Ascending aorta (tissue), 2 donors: ENCODE data around the gene ARID1A. TPM values are rescaled to one million over a fixed set of nuclear protein-coding genes. Genes with fewer than 3 reads are reported as not detected.

Experiments
- DNase-seq, 2 donors: peaks; one replicate each; pipeline ENCODE4 v3.0.0-alpha.2; 2019; ENCODE audit warnings: low spot score in 2 of 2
- H3K27ac ChIP-seq, 2 donors: fragments of 200-600 bp; sonication (generic); one replicate each; pipeline ENCODE4 v1.5.1; 2016 to 2017; ENCODE audit warnings: mild to moderate bottlenecking in 1 of 2
- H3K27me3 ChIP-seq: fragments of 200-600 bp; sonication (generic); one replicate; pipeline ENCODE4 v1.5.1; 2017
- H3K36me3 ChIP-seq, 2 donors: fragments of 200-600 bp; sonication (generic); one replicate each; pipeline ENCODE4 v1.5.1; 2016
- H3K4me1 ChIP-seq, 2 donors: fragments of 200-600 bp; sonication (generic); one replicate each; pipeline ENCODE4 v1.5.1; 2016 to 2017; ENCODE audit warnings: mild to moderate bottlenecking in 1 of 2
- H3K4me3 ChIP-seq, 2 donors: fragments of 200-600 bp; sonication (generic); one replicate each; pipeline ENCODE4 v1.5.1; 2016 to 2017; ENCODE audit warnings: mild to moderate bottlenecking in 1 of 2
- H3K9me3 ChIP-seq, 2 donors: fragments of 200-600 bp; sonication (generic); one replicate each; pipeline ENCODE4 v1.5.1; 2016
- intact Hi-C: fragments of 100-400 bp; cut with DNase I; formaldehyde crosslinking; loops from one replicate; pipeline ENCODE4 v1.15.1; 2023
- total RNA-seq: library from RNA; depleted of rRNA; stranded (reverse); fragments of >200 nt; gene quantifications from one replicate; pipeline ENCODE4 v1.1.0, GENCODE V29; 2016
- TF ChIP-seq, protein P1 (sequence below), 3 experiments: fragments of 200-600 bp in 2 of 3; fragments of 450-650 bp in 1 of 3; sonication (generic) in 2 of 3; IDR thresholded peaks; one replicate each; pipeline ENCODE4 v1.5.1; 2016 to 2019; ENCODE audit warnings: antibody characterized with exemption in 3 of 3, mild to moderate bottlenecking in 1 of 3, moderate library complexity in 1 of 3

ARID1A gene
- total RNA-seq, 1 donor from 2014 or later: 104 TPM

DNA sequence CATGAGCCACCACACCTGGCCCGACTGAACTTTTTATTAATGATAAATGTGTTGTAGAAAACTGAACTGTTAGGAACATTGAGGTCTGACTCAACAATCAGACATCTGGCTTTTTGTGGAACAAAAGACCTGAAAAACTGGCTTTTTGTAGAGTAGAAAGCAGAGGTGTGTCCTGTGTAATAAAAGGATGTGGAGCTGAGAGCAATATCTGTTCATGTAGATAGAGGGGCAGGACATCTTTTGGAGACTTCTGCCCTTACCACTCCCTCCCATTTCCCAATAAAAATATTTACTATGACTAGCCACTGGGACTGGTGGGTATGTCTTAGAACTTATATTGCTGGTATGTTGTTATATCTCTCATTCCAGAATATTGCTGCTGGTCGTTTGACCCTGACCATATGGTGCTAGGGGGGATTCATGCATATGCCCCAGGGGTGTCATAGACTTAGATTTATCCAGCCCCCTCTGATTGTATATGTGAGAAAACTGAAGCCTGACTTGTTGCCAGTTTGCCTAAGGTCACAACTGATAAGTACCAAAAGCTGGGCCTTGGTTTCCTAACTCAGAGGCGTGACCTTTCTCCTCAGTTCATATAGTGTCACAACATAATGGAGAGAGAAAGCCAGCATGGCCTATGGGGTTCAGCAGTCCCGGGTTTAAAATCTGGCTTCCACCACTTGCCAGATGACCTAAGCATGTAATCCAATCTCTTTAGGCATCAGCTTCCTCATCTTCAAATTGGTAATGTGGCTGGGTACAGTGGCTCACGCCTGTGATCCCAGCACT lies 58.5 kb downstream of the ARID1A start:
- no peak overlapping the region for H3K4me3 ChIP-seq
- DNase-seq: no peak
- H3K9me3 ChIP-seq: no peaks in the 10 kb centered on the region
- peaks cover 0 to 11% of the 10 kb centered on the region in 2 donors for H3K36me3 ChIP-seq
- intact Hi-C loops: no loop called here
- H3K4me1 ChIP-seq: peaks cover 10 to 36% of the 10 kb centered on the region in 2 donors
- TF ChIP-seq, protein P1, sequence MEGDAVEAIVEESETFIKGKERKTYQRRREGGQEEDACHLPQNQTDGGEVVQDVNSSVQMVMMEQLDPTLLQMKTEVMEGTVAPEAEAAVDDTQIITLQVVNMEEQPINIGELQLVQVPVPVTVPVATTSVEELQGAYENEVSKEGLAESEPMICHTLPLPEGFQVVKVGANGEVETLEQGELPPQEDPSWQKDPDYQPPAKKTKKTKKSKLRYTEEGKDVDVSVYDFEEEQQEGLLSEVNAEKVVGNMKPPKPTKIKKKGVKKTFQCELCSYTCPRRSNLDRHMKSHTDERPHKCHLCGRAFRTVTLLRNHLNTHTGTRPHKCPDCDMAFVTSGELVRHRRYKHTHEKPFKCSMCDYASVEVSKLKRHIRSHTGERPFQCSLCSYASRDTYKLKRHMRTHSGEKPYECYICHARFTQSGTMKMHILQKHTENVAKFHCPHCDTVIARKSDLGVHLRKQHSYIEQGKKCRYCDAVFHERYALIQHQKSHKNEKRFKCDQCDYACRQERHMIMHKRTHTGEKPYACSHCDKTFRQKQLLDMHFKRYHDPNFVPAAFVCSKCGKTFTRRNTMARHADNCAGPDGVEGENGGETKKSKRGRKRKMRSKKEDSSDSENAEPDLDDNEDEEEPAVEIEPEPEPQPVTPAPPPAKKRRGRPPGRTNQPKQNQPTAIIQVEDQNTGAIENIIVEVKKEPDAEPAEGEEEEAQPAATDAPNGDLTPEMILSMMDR (IDR thresholded peaks at IDR 0.05): no peak
- no peaks in the 10 kb centered on the region for H3K27me3 ChIP-seq
- peak overlapping the region in 1 of 2 donors; percentile 46 for H3K27ac ChIP-seq

DNA sequence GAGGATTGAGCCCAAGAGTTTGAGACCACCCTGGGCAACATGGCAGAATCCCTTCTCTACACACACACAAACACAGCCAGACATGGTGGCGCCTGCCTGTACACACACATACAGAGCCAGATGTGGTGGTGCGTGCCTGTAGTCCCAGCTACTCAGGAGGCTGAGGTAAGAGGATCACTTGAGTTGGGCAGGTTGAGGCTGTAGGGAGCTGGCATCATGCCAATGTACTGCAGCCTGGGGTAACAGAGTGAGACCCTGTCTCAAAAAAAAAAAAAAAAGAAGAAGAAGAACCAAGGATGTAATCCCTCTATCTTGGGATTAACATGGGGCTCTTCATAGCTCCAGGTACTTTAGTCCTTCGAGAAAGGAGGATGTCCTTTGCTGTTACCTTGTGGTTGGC lies 62.5 kb downstream of the ARID1A start:
- Histone ChIP-seq H3K36me3 (peaks cover 28 to 33% of the 10 kb centered on the region in 2 donors), H3K4me3 (no peak overlapping the region), H3K9me3 (no peaks in the 10 kb centered on the region), H3K4me1 (peaks cover 0 to 7% of the 10 kb centered on the region in 2 donors), H3K27ac (no peak overlapping the region), H3K27me3 (no peaks in the 10 kb centered on the region)
- no peak for DNase-seq
- TF ChIP-seq, protein P1 (IDR thresholded peaks at IDR 0.05): no peak
- intact Hi-C loops: no loop called here

DNA sequence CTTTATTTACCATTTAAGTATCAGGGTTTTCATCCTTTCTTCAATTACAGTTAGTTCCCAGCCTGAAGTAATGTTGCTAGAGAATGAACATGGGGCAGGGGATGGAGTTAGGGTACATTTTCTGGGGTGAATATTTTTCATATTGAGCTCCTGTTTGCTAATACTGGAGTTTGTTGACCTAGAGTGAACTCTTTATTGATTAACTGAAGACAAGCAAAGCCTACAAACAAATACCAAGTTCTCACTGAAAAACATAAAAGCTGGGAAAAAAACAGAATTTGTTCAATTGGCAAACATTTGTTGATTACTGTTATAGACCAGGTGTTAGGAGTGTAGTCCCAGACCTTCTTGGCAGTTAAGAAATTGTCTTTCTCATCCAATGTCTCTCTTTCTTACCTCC lies 63.7 kb downstream of the ARID1A start:
- intact Hi-C loops: no loop called here
- Histone ChIP-seq H3K27ac (no peak overlapping the region), H3K27me3 (no peaks in the 10 kb centered on the region), H3K4me1 (peaks cover 0 to under 1% of the 10 kb centered on the region in 2 donors), H3K9me3 (no peaks in the 10 kb centered on the region), H3K36me3 (peaks cover 39 to 45% of the 10 kb centered on the region in 2 donors), H3K4me3 (no peak overlapping the region)
- TF ChIP-seq, protein P1 (IDR thresholded peaks at IDR 0.05): no peak
- DNase-seq: no peak

DNA sequence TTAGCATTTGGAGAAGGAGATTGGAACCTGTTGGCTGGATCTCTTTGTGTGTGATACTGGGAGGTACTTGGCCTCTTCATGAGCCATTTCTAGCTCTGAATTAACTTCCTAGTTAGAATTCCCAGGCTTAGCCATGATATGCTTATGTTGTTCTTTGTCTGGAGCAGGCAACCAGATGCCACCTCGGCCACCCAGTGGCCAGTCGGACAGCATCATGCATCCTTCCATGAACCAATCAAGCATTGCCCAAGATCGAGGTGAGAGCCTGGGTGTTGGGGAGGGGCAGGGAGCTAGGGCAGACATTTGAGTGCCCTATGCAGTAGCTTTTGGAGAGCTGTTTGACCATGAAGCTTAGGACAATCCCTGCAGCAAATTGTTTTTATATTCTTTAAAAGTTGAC lies 65.4 kb downstream of the ARID1A start:
- Histone ChIP-seq H3K36me3 (peaks cover 49 to 61% of the 10 kb centered on the region in 2 donors), H3K27ac (no peak overlapping the region), H3K4me1 (no peaks in the 10 kb centered on the region), H3K4me3 (no peak overlapping the region), H3K9me3 (no peaks in the 10 kb centered on the region), H3K27me3 (no peaks in the 10 kb centered on the region)
- TF ChIP-seq, protein P1 (IDR thresholded peaks at IDR 0.05): no peak
- intact Hi-C loops: no loop called here
- no peak for DNase-seq

DNA sequence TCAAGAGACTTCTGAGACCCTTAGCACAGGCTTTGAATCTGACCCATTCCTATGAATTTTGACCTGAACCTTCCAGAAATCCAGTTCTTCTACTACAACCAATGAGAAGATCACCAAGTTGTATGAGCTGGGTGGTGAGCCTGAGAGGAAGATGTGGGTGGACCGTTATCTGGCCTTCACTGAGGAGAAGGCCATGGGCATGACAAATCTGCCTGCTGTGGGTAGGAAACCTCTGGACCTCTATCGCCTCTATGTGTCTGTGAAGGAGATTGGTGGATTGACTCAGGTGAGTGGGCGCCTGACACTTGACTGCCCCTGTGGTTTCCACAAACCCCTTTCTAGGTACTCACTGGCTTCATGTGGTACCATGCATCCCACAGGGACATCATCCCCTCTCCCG lies 71.9 kb downstream of the ARID1A start:
- no peak for DNase-seq
- Histone ChIP-seq H3K4me1 (peaks cover 10 to 32% of the 10 kb centered on the region in 2 donors), H3K9me3 (no peaks in the 10 kb centered on the region), H3K36me3 (peaks cover 50 to 89% of the 10 kb centered on the region in 2 donors), H3K4me3 (no peak overlapping the region), H3K27ac (peak overlapping the region; percentile 43), H3K27me3 (no peaks in the 10 kb centered on the region)
- TF ChIP-seq, protein P1 (IDR thresholded peaks at IDR 0.05): no peak
- intact Hi-C loops: no loop called here
